NB4 (cell line): Measurements from ENCODE around the gene SH3GLB2.

ENCODE experiments used
- MYC ChIP-seq: IDR thresholded peaks from 2 replicates; pipeline ENCODE4 v1.6.1; 2011; ENCODE audit warnings: low read depth, low read length
- POLR2A ChIP-seq: IDR thresholded peaks from 2 replicates; pipeline ENCODE4 v1.6.1; 2011; ENCODE audit warnings: mild to moderate bottlenecking; ENCODE audit not compliant: insufficient read length; ENCODE audit errors: extremely low read depth
- TF ChIP-seq, protein P1 (sequence below): IDR thresholded peaks from one replicate; pipeline ENCODE4 v1.5.1; 2012; ENCODE audit warnings: low read depth, low read length
- TF ChIP-seq, protein P2 (sequence below): IDR thresholded peaks from 2 replicates; pipeline ENCODE4 v1.6.1; 2011; ENCODE audit warnings: low read depth, low read length

DNA sequence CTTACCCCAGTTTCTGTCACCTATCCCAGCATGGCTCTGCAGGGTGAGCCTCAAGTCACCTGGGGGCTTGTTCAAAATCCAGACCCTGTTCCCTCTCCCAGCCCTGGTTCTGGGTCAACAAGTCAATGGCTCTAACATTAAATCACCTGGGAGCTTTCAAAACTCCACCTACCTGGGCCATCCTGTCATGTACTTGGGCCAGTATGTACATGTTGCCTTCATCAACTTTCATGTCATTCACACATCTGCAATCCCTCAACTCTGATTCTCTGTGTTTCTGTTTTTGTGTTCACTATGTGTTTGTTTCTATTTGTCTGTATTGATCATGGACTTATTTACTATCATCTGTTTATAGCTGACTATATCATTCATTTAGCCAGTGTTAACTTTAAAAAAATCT lies 2.1 kb upstream of the SH3GLB2 start:
- TF ChIP-seq POLR2A (no peak), MYC (no peak)
- TF ChIP-seq, protein P1, sequence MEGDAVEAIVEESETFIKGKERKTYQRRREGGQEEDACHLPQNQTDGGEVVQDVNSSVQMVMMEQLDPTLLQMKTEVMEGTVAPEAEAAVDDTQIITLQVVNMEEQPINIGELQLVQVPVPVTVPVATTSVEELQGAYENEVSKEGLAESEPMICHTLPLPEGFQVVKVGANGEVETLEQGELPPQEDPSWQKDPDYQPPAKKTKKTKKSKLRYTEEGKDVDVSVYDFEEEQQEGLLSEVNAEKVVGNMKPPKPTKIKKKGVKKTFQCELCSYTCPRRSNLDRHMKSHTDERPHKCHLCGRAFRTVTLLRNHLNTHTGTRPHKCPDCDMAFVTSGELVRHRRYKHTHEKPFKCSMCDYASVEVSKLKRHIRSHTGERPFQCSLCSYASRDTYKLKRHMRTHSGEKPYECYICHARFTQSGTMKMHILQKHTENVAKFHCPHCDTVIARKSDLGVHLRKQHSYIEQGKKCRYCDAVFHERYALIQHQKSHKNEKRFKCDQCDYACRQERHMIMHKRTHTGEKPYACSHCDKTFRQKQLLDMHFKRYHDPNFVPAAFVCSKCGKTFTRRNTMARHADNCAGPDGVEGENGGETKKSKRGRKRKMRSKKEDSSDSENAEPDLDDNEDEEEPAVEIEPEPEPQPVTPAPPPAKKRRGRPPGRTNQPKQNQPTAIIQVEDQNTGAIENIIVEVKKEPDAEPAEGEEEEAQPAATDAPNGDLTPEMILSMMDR: no peak
- TF ChIP-seq, protein P2, sequence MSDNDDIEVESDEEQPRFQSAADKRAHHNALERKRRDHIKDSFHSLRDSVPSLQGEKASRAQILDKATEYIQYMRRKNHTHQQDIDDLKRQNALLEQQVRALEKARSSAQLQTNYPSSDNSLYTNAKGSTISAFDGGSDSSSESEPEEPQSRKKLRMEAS: no peak
